HEK293 (cell line): ENCODE data around the gene FYB2.

Experiments used
- CTCF ChIA-PET: fragments of 350-600 bp; formaldehyde crosslinking; extraction: SDS; loops from one replicate; lab custom pipeline; 2021; ENCODE audit warnings: antibody characterized with exemption; lab: Yijun Ruan, JAX
- POLR2A ChIA-PET: fragments of 300-600 bp; formaldehyde crosslinking; extraction: SDS; loops from one replicate; lab custom pipeline; 2020; ENCODE audit warnings: antibody characterized with exemption, inconsistent platforms; lab: Yijun Ruan, JAX
- H3K27ac ChIP-seq: fragments of 200-500 bp; sonication (Bioruptor generic); 2 replicates; pipeline ENCODE4 v1.5.1; 2014; ENCODE audit warnings: low read depth, low read length, control low read depth, inconsistent platforms; ENCODE audit errors: extremely low read depth
- H3K36me3 ChIP-seq, 2 experiments: fragments of 200-500 bp in 1 of 2; sonication (Bioruptor generic) in 1 of 2; 1 replicate in 1 of 2; 2 replicates in 1 of 2; pipeline ENCODE4 v1.5.1; 2014 to 2017; ENCODE audit warnings: inconsistent platforms in 2 of 2, low read length in 2 of 2; ENCODE audit not compliant: control insufficient read depth in 2 of 2, insufficient read depth in 1 of 2
- H3K4me1 ChIP-seq: fragments of 200-500 bp; sonication (Bioruptor generic); 2 replicates; pipeline ENCODE4 v1.5.1; 2014; ENCODE audit warnings: mild to moderate bottlenecking, low read length, inconsistent platforms; ENCODE audit not compliant: control insufficient read depth, insufficient read depth
- H3K4me3 ChIP-seq: 2 replicates; pipeline ENCODE4 v1.5.1; 2011; ENCODE audit warnings: low read depth, mild to moderate bottlenecking, control low read depth, low read length, moderate library complexity
- H3K9me3 ChIP-seq: fragments of 200-500 bp; sonication (Bioruptor generic); 2 replicates; pipeline ENCODE4 v1.5.1; 2014; ENCODE audit warnings: low read depth, low read length, inconsistent platforms; ENCODE audit not compliant: control insufficient read depth, insufficient read depth
- EGR2 ChIP-seq: fragments of 450-650 bp; formaldehyde crosslinking; IDR thresholded peaks from 2 replicates; pipeline ENCODE4 v1.5.1; 2016; ENCODE audit warnings: low read depth, missing biosample characterization, missing genetic modification characterization
- HOXD13 ChIP-seq: sonication (generic); formaldehyde crosslinking; IDR thresholded peaks from 2 replicates; pipeline ENCODE4 v1.8.0; 2022; ENCODE audit warnings: missing genetic modification reagents, borderline replicate concordance
- MYNN ChIP-seq: fragments of 450-650 bp; formaldehyde crosslinking; IDR thresholded peaks from 2 replicates; pipeline ENCODE4 v1.5.1; 2016; ENCODE audit warnings: missing biosample characterization, missing genetic modification characterization, borderline replicate concordance
- ZFP69B ChIP-seq: fragments of 450-650 bp; formaldehyde crosslinking; IDR thresholded peaks from 2 replicates; pipeline ENCODE4 v1.5.1; 2016; ENCODE audit warnings: missing biosample characterization, missing genetic modification characterization
- ZNF155 ChIP-seq: fragments of 450-650 bp; formaldehyde crosslinking; IDR thresholded peaks from 2 replicates; pipeline ENCODE4 v1.5.1; 2016; ENCODE audit warnings: missing biosample characterization, missing genetic modification characterization
- ZNF175 ChIP-seq: fragments of 450-650 bp; formaldehyde crosslinking; IDR thresholded peaks from 2 replicates; pipeline ENCODE4 v1.5.1; 2016; ENCODE audit warnings: missing biosample characterization, missing genetic modification characterization
- ZNF202 ChIP-seq: fragments of 450-650 bp; formaldehyde crosslinking; IDR thresholded peaks from 2 replicates; pipeline ENCODE4 v1.5.1; 2016; ENCODE audit warnings: missing biosample characterization, missing genetic modification characterization, borderline replicate concordance
- ZNF302 ChIP-seq: fragments of 450-650 bp; formaldehyde crosslinking; IDR thresholded peaks from 2 replicates; pipeline ENCODE4 v1.5.1; 2016; ENCODE audit warnings: missing biosample characterization, missing genetic modification characterization, low read depth
- ZNF561 ChIP-seq: fragments of 450-650 bp; IDR thresholded peaks from 2 replicates; pipeline ENCODE4 v1.5.1; 2018; ENCODE audit warnings: missing biosample characterization, missing genetic modification characterization, borderline replicate concordance
- ZNF707 ChIP-seq: fragments of 450-650 bp; formaldehyde crosslinking; IDR thresholded peaks from 2 replicates; pipeline ENCODE4 v1.5.1; 2016; ENCODE audit warnings: missing biosample characterization, missing genetic modification characterization
- ZNF76 ChIP-seq: fragments of 450-650 bp; formaldehyde crosslinking; IDR thresholded peaks from 2 replicates; pipeline ENCODE4; 2016; ENCODE audit warnings: low read depth, missing biosample characterization, missing genetic modification characterization, borderline replicate concordance
- ZNF791 ChIP-seq: fragments of 450-650 bp; formaldehyde crosslinking; IDR thresholded peaks from 2 replicates; pipeline ENCODE4 v1.5.1; 2016; ENCODE audit warnings: missing biosample characterization, missing genetic modification characterization
- ZNF830 ChIP-seq: fragments of 450-650 bp; IDR thresholded peaks from 2 replicates; pipeline ENCODE4 v1.5.0; 2018; ENCODE audit warnings: missing biosample characterization, missing genetic modification characterization, low read depth, mild to moderate bottlenecking, moderate library complexity
- ZSCAN16 ChIP-seq: fragments of 450-650 bp; formaldehyde crosslinking; IDR thresholded peaks from 2 replicates; pipeline ENCODE4 v1.5.1; 2016; ENCODE audit warnings: missing biosample characterization, missing genetic modification characterization
- TF ChIP-seq, protein P1 (sequence below): fragments of 450-650 bp; formaldehyde crosslinking; IDR thresholded peaks from 2 replicates; pipeline ENCODE4 v1.5.1; 2017; ENCODE audit warnings: missing biosample characterization, missing genetic modification characterization
- TF ChIP-seq, protein P2 (sequence below): fragments of 450-650 bp; formaldehyde crosslinking; IDR thresholded peaks from 2 replicates; pipeline ENCODE4 v1.5.1; 2016; ENCODE audit warnings: missing biosample characterization, missing genetic modification characterization
- TF ChIP-seq, protein P3 (sequence below): fragments of 450-650 bp; formaldehyde crosslinking; IDR thresholded peaks from 2 replicates; pipeline ENCODE4 v1.5.1; 2017; ENCODE audit warnings: missing biosample characterization, missing genetic modification characterization
- TF ChIP-seq, protein P4 (sequence below): fragments of 450-650 bp; formaldehyde crosslinking; IDR thresholded peaks from 2 replicates; pipeline ENCODE4 v1.5.1; 2016; ENCODE audit warnings: missing biosample characterization, missing genetic modification characterization

Gene FYB2

DNA sequence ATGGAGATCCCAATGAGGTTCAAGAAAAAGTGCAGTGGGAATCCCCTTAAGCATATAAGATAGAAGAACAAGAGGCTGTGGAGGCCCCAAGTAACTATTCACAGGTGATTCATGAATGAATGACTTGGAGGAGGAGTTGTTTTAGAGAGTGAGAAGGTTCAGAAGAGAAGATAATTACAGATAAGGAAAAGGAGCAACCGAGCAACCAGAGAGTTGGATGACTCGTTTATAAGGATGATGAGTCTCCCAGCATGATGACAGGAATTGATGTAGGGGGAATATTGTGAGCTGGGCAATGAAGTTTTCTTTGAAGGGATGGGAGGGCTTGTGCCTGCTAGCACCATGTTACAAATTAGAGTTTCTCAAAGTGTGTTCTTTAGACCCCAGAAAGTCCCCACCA, 45.2 kb upstream of the FYB2 start:
- Histone ChIP-seq H3K4me3 (no peak overlapping the region), H3K4me1 (no peaks in the 10 kb centered on the region), H3K36me3 (no peaks in the 10 kb centered on the region), H3K27ac (no peak overlapping the region), H3K9me3 (no peaks in the 10 kb centered on the region)
- POLR2A ChIA-PET, result no interaction called here
- CTCF ChIA-PET, result no interaction called here
- TF ChIP-seq ZNF707 (tag by site-specific recombination) (no peak), MYNN (no peak), ZNF561 (tag by site-specific recombination) (no peak), ZNF791 (tag by site-specific recombination) (no peak), ZNF76 (tag by site-specific recombination) (no peak), ZNF155 (tag by site-specific recombination) (no peak), HOXD13 (CRISPR knock-in tag) (no peak), ZFP69B (tag by site-specific recombination) (no peak), ZNF175 (tag by site-specific recombination) (no peak), ZNF830 (tag by site-specific recombination) (no peak), ZNF202 (tag by site-specific recombination) (no peak), ZNF302 (tag by site-specific recombination) (no peak), ZSCAN16 (no peak), EGR2 (tag by site-specific recombination) (no peak)
- TF ChIP-seq, protein P1, sequence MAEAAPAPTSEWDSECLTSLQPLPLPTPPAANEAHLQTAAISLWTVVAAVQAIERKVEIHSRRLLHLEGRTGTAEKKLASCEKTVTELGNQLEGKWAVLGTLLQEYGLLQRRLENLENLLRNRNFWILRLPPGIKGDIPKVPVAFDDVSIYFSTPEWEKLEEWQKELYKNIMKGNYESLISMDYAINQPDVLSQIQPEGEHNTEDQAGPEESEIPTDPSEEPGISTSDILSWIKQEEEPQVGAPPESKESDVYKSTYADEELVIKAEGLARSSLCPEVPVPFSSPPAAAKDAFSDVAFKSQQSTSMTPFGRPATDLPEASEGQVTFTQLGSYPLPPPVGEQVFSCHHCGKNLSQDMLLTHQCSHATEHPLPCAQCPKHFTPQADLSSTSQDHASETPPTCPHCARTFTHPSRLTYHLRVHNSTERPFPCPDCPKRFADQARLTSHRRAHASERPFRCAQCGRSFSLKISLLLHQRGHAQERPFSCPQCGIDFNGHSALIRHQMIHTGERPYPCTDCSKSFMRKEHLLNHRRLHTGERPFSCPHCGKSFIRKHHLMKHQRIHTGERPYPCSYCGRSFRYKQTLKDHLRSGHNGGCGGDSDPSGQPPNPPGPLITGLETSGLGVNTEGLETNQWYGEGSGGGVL (tag by site-specific recombination), result no peak
- TF ChIP-seq, protein P2, sequence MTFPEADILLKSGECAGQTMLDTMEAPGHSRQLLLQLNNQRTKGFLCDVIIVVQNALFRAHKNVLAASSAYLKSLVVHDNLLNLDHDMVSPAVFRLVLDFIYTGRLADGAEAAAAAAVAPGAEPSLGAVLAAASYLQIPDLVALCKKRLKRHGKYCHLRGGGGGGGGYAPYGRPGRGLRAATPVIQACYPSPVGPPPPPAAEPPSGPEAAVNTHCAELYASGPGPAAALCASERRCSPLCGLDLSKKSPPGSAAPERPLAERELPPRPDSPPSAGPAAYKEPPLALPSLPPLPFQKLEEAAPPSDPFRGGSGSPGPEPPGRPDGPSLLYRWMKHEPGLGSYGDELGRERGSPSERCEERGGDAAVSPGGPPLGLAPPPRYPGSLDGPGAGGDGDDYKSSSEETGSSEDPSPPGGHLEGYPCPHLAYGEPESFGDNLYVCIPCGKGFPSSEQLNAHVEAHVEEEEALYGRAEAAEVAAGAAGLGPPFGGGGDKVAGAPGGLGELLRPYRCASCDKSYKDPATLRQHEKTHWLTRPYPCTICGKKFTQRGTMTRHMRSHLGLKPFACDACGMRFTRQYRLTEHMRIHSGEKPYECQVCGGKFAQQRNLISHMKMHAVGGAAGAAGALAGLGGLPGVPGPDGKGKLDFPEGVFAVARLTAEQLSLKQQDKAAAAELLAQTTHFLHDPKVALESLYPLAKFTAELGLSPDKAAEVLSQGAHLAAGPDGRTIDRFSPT (tag by site-specific recombination), result no peak
- TF ChIP-seq, protein P3, sequence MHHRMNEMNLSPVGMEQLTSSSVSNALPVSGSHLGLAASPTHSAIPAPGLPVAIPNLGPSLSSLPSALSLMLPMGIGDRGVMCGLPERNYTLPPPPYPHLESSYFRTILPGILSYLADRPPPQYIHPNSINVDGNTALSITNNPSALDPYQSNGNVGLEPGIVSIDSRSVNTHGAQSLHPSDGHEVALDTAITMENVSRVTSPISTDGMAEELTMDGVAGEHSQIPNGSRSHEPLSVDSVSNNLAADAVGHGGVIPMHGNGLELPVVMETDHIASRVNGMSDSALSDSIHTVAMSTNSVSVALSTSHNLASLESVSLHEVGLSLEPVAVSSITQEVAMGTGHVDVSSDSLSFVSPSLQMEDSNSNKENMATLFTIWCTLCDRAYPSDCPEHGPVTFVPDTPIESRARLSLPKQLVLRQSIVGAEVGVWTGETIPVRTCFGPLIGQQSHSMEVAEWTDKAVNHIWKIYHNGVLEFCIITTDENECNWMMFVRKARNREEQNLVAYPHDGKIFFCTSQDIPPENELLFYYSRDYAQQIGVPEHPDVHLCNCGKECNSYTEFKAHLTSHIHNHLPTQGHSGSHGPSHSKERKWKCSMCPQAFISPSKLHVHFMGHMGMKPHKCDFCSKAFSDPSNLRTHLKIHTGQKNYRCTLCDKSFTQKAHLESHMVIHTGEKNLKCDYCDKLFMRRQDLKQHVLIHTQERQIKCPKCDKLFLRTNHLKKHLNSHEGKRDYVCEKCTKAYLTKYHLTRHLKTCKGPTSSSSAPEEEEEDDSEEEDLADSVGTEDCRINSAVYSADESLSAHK, result no peak
- TF ChIP-seq, protein P4, sequence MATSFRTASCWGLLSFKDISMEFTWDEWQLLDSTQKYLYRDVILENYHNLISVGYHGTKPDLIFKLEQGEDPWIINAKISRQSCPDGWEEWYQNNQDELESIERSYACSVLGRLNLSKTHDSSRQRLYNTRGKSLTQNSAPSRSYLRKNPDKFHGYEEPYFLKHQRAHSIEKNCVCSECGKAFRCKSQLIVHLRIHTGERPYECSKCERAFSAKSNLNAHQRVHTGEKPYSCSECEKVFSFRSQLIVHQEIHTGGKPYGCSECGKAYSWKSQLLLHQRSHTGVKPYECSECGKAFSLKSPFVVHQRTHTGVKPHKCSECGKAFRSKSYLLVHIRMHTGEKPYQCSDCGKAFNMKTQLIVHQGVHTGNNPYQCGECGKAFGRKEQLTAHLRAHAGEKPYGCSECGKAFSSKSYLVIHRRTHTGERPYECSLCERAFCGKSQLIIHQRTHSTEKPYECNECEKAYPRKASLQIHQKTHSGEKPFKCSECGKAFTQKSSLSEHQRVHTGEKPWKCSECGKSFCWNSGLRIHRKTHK (tag by site-specific recombination), result no peak
